DMS53 treated with DMSO at 0.1 percent for 48 hours (cell line): Measurements from ENCODE around the gene GJA3.

Experiments used
- DNase-seq: peaks from one replicate; lab custom pipeline; 2025; ENCODE audit not compliant: unreplicated experiment; lab: John Stamatoyannopoulos, UW

The GJA3 gene

DNA sequence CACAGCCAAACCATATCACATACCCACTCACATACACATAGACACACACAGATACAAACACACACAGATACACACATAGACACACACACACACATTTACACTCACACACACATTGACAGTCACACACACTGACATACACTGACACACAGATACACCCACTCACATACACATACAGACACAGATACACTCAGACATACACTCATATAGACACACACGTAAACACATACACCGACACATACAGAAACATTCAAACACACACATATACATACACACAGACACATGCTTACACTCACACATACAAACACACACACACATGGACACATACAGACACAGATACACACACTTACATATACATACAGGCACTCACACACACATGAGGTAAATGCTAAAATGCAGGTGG lies 30.2 kb downstream of the GJA3 start:
- no peak for DNase-seq

DNA sequence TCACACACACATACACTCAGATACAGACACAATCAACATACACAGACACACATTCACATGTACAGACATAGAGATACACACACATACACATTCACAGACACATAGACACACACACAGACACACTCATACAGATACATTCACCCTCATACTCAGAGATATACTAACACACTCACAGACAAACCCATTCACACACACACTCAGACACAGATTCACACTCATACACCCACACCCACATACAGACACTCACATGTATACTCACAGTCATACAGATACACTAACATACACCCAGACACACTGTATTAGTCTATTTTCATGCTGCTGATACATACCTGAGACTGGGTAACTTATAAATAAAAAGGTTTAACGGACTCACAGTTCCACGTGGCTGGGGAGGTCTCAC lies 30.8 kb downstream of the GJA3 start:
- DNase-seq: no peak

DNA sequence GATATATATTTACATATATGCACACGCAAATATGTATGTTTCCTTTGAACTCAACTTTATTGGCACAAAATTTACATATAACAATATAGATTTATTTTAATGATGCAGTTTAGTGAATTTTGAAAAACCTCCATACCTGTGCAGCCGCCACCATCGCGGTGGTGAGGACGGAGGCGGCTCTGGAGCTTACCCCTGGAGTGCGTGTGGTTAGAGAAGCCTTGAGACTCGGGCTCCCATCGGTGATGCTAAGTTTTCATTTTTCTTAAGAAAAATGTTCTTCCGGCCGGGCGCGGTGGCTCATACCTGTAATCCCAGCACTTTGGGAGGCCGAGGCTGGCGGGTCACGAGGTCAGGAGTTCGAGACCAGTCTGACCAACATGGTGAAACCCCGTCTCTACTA lies 31.8 kb downstream of the GJA3 start:
- no peak for DNase-seq

GRCh38 chr13:20128459-20128931 lies 32.4 kb downstream of the GJA3 start:
- DNase-seq: peak; percentile 32

- DNase-seq: peak; percentile 59
Measured at GRCh38 chr13:20127562-20128458, 33.0 kb downstream of the GJA3 start.

GRCh38 chr13:20127262-20127561 lies 33.6 kb downstream of the GJA3 start:
- no peak for DNase-seq

DNA sequence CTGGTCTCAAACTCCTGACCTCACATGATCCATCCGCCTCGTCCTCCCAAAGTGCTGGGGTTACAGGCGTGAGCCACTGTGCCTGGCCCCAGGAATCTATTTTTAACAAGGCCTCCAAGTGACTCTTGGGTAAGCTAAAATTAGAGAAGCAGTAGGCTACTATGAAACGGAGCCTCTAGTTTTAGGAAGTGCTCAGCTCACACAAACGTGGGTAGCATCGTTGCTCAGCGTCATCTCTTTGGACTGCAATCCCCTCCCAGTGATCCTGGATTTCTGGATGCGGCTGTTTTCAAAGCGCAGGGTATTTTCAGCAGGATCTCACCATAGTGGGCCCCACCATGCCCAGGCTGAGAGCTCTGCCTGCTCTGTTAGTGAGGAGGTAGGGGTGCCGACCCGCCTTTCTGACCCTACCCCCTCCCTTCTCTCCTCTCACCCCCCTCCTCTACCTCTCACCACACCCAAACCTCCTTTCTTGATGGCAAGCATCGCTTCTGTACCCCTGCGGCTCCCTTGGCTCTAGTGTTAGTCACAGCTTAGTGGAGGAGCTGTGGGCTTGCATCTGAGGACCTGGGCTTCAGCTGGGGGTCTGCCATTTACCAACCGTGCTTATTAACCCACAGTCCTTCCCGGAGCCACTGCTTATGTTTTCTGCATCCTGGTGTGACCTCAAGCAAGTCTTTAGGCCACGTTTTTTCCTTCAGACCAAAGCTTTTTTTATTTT lies 34.2 kb downstream of the GJA3 start:
- no peak for DNase-seq

GRCh38 chr13:20125783-20126165 lies 35.1 kb downstream of the GJA3 start:
- DNase-seq: no peak

DNA sequence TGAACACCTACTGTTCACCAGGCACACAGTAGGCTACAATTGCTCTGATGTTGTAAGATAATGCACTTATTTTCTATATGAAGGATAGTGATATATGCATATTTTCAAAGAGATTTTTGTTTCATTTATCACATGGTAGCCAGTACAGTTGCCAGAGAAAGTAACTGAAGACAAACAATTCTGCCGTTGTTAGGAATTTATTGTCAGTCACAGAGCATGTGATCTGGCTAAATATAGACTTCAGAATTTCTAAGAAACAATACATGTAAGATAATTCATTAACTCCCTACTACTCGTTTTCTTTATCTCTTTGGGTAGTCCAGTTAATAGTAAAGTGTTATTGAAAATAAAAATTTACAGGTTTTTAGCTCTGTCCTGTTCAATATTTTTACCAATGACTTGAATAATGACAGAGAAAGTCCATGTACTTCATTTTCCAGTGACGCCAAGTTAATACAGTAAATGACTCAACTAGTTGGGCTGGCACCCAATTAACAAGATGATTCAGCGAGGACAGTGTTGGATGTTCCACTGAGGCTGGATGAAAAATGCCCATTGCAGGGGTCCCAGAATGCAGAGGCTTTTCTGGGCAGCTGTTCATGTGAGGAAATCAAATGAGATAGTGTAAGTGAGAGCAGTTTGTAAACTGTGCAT lies 35.6 kb downstream of the GJA3 start:
- no peak for DNase-seq

DNA sequence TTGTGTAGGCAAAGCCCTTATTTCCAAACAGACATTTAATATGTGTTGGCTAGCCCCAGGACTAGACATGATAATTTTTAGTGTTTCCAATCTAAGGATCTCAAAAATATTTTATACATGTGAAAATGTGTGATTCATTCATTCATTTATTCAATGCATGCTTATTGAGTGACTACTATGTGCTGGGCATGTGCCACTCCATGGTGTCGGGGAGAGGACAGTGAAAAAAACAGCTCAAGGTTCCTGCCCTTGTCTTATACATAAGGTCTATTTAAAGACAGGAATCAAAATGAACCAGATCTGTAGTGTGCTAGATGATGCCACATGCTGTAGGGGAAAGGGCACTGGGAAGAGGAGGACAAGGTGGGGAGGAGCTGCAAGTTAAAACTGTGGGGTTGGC lies 36.5 kb downstream of the GJA3 start:
- no peak for DNase-seq

- DNase-seq: no peak
Measured at GRCh38 chr13:20121159-20121525, 39.7 kb downstream of the GJA3 start.

DNA sequence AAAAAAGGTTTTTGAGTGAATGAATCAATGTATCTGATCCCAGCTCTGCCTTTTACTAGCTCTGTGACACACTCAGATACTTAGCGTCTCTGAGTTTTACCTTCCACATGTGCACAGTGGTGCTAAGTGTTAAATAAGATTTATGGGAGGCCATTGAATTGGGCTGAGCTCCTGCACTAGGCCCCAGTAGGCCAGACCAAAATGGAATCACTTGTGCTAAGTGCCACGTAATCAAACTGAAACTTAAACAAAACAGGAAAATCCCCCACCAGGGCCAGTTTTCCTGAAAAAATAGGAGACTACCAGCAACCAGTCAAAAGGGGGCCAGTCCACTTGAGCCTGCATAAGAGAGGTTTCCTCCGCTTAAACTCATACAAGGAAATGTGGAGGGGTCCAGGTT lies 40.9 kb downstream of the GJA3 start:
- no peak for DNase-seq

- DNase-seq: peak; percentile 47
Measured at GRCh38 chr13:20118268-20119140, 42.3 kb downstream of the GJA3 start.

DNA sequence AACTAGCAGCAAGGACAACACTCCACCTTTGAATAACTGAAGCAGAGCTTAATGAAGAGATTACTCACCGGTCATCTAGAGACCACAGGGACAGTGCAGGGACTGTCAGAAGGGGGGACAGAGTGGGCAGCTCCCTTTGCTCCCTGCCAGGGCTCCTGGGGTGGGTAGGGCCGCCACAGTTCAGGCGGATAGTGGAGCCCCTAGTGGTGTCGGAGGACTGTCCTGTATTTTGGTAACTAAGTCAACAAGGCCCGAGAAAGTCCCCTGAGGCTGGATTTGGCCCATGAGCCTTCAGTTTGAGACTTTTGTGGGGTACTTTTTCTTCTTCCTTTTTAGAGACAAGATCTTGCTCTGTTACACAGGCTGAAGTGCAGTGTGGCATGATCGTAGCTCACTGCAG lies 44.6 kb downstream of the GJA3 start:
- no peak for DNase-seq

- DNase-seq: no peak
Measured at GRCh38 chr13:20114066-20114610, 46.7 kb downstream of the GJA3 start.

DNA sequence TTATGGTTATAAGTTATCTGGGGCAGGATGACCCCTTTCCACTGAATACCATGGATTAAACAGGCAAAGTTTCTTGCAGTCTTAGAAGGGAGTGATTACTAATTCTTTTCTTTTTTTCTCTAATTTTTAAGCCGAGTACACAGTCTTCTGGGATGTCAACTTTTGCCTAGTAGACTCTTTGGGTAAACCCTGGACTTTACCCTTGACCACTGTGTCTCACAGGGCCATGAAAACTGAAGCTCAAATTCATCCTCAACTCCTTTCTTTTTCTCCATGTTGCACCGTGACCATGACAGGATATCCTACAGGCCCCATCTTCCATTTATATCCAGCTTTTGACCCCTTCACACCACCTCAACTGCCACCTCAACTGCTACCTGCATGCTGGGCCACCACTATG lies 51.8 kb downstream of the GJA3 start:
- no peak for DNase-seq

DNA sequence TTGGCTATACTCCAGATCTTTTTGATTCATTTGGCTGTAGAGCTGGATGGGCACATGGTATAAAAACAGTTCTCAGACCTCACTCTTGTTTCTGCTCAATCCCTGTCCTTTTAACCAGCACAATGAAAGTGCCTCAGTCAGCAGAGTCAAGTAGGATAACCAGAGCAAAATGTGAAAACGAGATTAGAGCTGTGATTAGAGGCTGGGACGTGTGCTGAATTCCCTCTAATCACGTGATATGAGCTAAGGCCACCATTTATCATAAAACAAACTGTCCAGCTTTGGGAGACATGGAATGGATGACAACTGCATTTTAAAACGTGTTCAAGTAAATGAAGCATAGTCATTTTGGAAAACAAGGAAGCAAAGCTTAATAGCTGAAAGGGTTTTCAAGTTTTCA lies 54.1 kb downstream of the GJA3 start:
- DNase-seq: no peak

- no peak for DNase-seq
Measured at GRCh38 chr13:20105161-20105689, 55.6 kb downstream of the GJA3 start.

- no peak for DNase-seq
Measured at GRCh38 chr13:20102525-20103180, 58.2 kb downstream of the GJA3 start.
